Activated naive CD4-positive, alpha-beta T cell (primary cell): ENCODE results near the gene SLC48A1.

Experiments used
- DNase-seq, 4 experiments: peaks; one replicate each; lab custom pipeline; 2025; lab: John Stamatoyannopoulos, UW

SLC48A1 gene

GRCh38 chr12:47744005-47744651, 28.9 kb upstream of the SLC48A1 start:
- peak in 3 of 4 experiments; percentile 29 to 61 (median 35) for DNase-seq

- DNase-seq: no peak
Observed at GRCh38 chr12:47744778-47745436, 28.1 kb upstream of the SLC48A1 start.

- no peak for DNase-seq
Observed at GRCh38 chr12:47745485-47746041, 27.5 kb upstream of the SLC48A1 start.

GRCh38 chr12:47746073-47746472, 27.0 kb upstream of the SLC48A1 start:
- DNase-seq: no peak

GRCh38 chr12:47746523-47746922, 26.5 kb upstream of the SLC48A1 start:
- no peak for DNase-seq

- no peak for DNase-seq
Observed at GRCh38 chr12:47747126-47747525, 25.9 kb upstream of the SLC48A1 start.

GRCh38 chr12:47747596-47748506, 25.2 kb upstream of the SLC48A1 start:
- no peak for DNase-seq

GRCh38 chr12:47748507-47748828, 24.6 kb upstream of the SLC48A1 start:
- DNase-seq: no peak

GRCh38 chr12:47748899-47749298, 24.1 kb upstream of the SLC48A1 start:
- no peak for DNase-seq

GRCh38 chr12:47750229-47750798, 22.7 kb upstream of the SLC48A1 start:
- no peak for DNase-seq

GRCh38 chr12:47750916-47751470, 22.0 kb upstream of the SLC48A1 start:
- DNase-seq: no peak

GRCh38 chr12:47751561-47751960, 21.5 kb upstream of the SLC48A1 start:
- no peak for DNase-seq

- no peak for DNase-seq
Observed at GRCh38 chr12:47752121-47752520, 20.9 kb upstream of the SLC48A1 start.

- DNase-seq: no peak
Observed at GRCh38 chr12:47752552-47752951, 20.5 kb upstream of the SLC48A1 start.

- DNase-seq: no peak
Observed at GRCh38 chr12:47753021-47754001, 19.7 kb upstream of the SLC48A1 start.

- DNase-seq: no peak
Observed at GRCh38 chr12:47754126-47754525, 18.9 kb upstream of the SLC48A1 start.

GRCh38 chr12:47754881-47755280, 18.2 kb upstream of the SLC48A1 start:
- no peak for DNase-seq

- DNase-seq: no peak
Observed at GRCh38 chr12:47755655-47756562, 17.1 kb upstream of the SLC48A1 start.

GRCh38 chr12:47757364-47757839, 15.6 kb upstream of the SLC48A1 start:
- no peak for DNase-seq
